ENCODE measurements around the gene DNAJC13.

DNAJC13 gene

GRCh38 chr3:132543011-132543739 lies 125.9 kb downstream of the DNAJC13 start:
- CTCF ChIA-PET, result no interaction called here
- DNase-seq (ENCODE audit: extremely low spot score), result no peak
- POLR2A ChIA-PET, result no interaction called here
- TF ChIP-seq TARDBP (IDR thresholded peaks at IDR 0.05) (no peak), FOXA1 (IDR thresholded peaks at IDR 0.05) (no peak), HDGF (IDR thresholded peaks at IDR 0.05; ENCODE audit: borderline replicate concordance) (no peak), FOXM1 (IDR thresholded peaks at IDR 0.05; ENCODE audit: borderline replicate concordance) (no peak), BHLHE40 (IDR thresholded peaks at IDR 0.05; ENCODE audit: borderline replicate concordance) (no peak), LEF1 (IDR thresholded peaks at IDR 0.05; ENCODE audit: borderline replicate concordance) (no peak), L3MBTL2 (conservative IDR thresholded peaks at IDR 0.05) (no peak), PKNOX1 (IDR thresholded peaks at IDR 0.05) (no peak), SUZ12 (IDR thresholded peaks at IDR 0.05) (no peak), ELF4 (IDR thresholded peaks at IDR 0.05) (no peak), ZNF384 (IDR thresholded peaks at IDR 0.05) (no peak), NFRKB (IDR thresholded peaks at IDR 0.05) (no peak), FOXK2 (IDR thresholded peaks at IDR 0.05) (no peak)

GRCh38 chr3:132544130-132544529 lies 126.8 kb downstream of the DNAJC13 start:
- POLR2A ChIA-PET, result no interaction called here
- no peak for DNase-seq (ENCODE audit: extremely low spot score)
- TF ChIP-seq ZNF384 (IDR thresholded peaks at IDR 0.05), result no peak
- TF ChIP-seq CTBP1 (IDR thresholded peaks at IDR 0.05; ENCODE audit: borderline replicate concordance), result no peak
- no peak for TF ChIP-seq HDGF (IDR thresholded peaks at IDR 0.05; ENCODE audit: borderline replicate concordance)
- TF ChIP-seq SUZ12 (IDR thresholded peaks at IDR 0.05), result no peak
- CTCF ChIA-PET, result no interaction called here

GRCh38 chr3:132545471-132545870 lies 128.2 kb downstream of the DNAJC13 start:
- ChIA-PET POLR2A (no interaction called here), CTCF (interaction anchor here (0.7 kb wide), 2 partner anchors 1699 to 1987 kb away, joined by 3 to 4 read pairs; no protein-coding TSS in a partner anchor)
- no peak for DNase-seq (ENCODE audit: extremely low spot score)
- TF ChIP-seq PKNOX1 (IDR thresholded peaks at IDR 0.05) (no peak), FOXM1 (IDR thresholded peaks at IDR 0.05; ENCODE audit: borderline replicate concordance) (no peak), CTBP1 (IDR thresholded peaks at IDR 0.05; ENCODE audit: borderline replicate concordance) (no peak), FOXA1 (IDR thresholded peaks at IDR 0.05) (no peak), L3MBTL2 (conservative IDR thresholded peaks at IDR 0.05) (no peak), ARNT (IDR thresholded peaks at IDR 0.05) (no peak), BHLHE40 (IDR thresholded peaks at IDR 0.05; ENCODE audit: borderline replicate concordance) (no peak), NFRKB (IDR thresholded peaks at IDR 0.05) (no peak), TARDBP (IDR thresholded peaks at IDR 0.05) (no peak), HDGF (IDR thresholded peaks at IDR 0.05; ENCODE audit: borderline replicate concordance) (no peak), LEF1 (IDR thresholded peaks at IDR 0.05; ENCODE audit: borderline replicate concordance) (no peak), SUZ12 (IDR thresholded peaks at IDR 0.05) (no peak), ELF4 (IDR thresholded peaks at IDR 0.05) (no peak), ZNF384 (IDR thresholded peaks at IDR 0.05) (no peak), FOXK2 (IDR thresholded peaks at IDR 0.05) (no peak), SP1 (IDR thresholded peaks at IDR 0.05) (no peak)

- ChIA-PET POLR2A (no interaction called here), CTCF (interaction anchor here (0.6 kb wide), 1 partner anchor 45 kb away, joined by 3 read pairs; no protein-coding TSS in a partner anchor)
- no peak for TF ChIP-seq FOXM1 (IDR thresholded peaks at IDR 0.05; ENCODE audit: borderline replicate concordance)
- DNase-seq (ENCODE audit: extremely low spot score), result no peak
Measured at GRCh38 chr3:132549169-132549568, 131.9 kb downstream of the DNAJC13 start.

GRCh38 chr3:132549890-132550578 lies 132.7 kb downstream of the DNAJC13 start:
- ChIA-PET POLR2A (no interaction called here), CTCF (interaction anchor here (0.6 kb wide), 1 partner anchor 44 kb away, joined by 3 read pairs; no protein-coding TSS in a partner anchor)
- DNase-seq (ENCODE audit: extremely low spot score), result no peak
- no peak for TF ChIP-seq L3MBTL2 (conservative IDR thresholded peaks at IDR 0.05)
- no peak for TF ChIP-seq TARDBP (IDR thresholded peaks at IDR 0.05)
- no peak for TF ChIP-seq ELF4 (IDR thresholded peaks at IDR 0.05)
- no peak for TF ChIP-seq SUZ12 (IDR thresholded peaks at IDR 0.05)
- no peak for TF ChIP-seq FOXM1 (IDR thresholded peaks at IDR 0.05; ENCODE audit: borderline replicate concordance)

GRCh38 chr3:132550579-132551305 lies 133.4 kb downstream of the DNAJC13 start:
- no peak for DNase-seq (ENCODE audit: extremely low spot score)
- ChIA-PET POLR2A (no interaction called here), CTCF (no interaction called here)
- no peak for TF ChIP-seq SP1 (IDR thresholded peaks at IDR 0.05)
- no peak for TF ChIP-seq FOXM1 (IDR thresholded peaks at IDR 0.05; ENCODE audit: borderline replicate concordance)
- TF ChIP-seq NFRKB (IDR thresholded peaks at IDR 0.05), result no peak
- TF ChIP-seq FOXK2 (IDR thresholded peaks at IDR 0.05), result no peak
- TF ChIP-seq TARDBP (IDR thresholded peaks at IDR 0.05), result no peak
- TF ChIP-seq CTBP1 (IDR thresholded peaks at IDR 0.05; ENCODE audit: borderline replicate concordance), result no peak
- TF ChIP-seq SUZ12 (IDR thresholded peaks at IDR 0.05), result no peak
- no peak for TF ChIP-seq ELF4 (IDR thresholded peaks at IDR 0.05)
- TF ChIP-seq L3MBTL2 (conservative IDR thresholded peaks at IDR 0.05), result no peak
- no peak for TF ChIP-seq PKNOX1 (IDR thresholded peaks at IDR 0.05)
- no peak for TF ChIP-seq LEF1 (IDR thresholded peaks at IDR 0.05; ENCODE audit: borderline replicate concordance)
- no peak for TF ChIP-seq BHLHE40 (IDR thresholded peaks at IDR 0.05; ENCODE audit: borderline replicate concordance)
- no peak for TF ChIP-seq FOXA1 (IDR thresholded peaks at IDR 0.05)
- TF ChIP-seq ZNF384 (IDR thresholded peaks at IDR 0.05), result no peak
- no peak for TF ChIP-seq ARNT (IDR thresholded peaks at IDR 0.05)

All from HEK293T (cell line).